IPS-20b (cell line): ENCODE data around the gene CALCOCO2.
"Not testable (repeated sequence)": the region's sequence is repeated elsewhere in the genome, so short reads cannot be mapped to it uniquely, and the experiment has no call there.

Source experiments
- H3K27ac ChIP-seq: one replicate; pipeline ENCODE4 v1.5.1; 2013; ENCODE audit warnings: low read length
- H3K27me3 ChIP-seq: 2 replicates; pipeline ENCODE4 v1.6.1; 2013; ENCODE audit warnings: mild to moderate bottlenecking, low read length, inconsistent platforms; ENCODE audit not compliant: insufficient read depth
- H3K36me3 ChIP-seq: 2 replicates; pipeline ENCODE4 v1.6.1; 2013; ENCODE audit warnings: low read depth, mild to moderate bottlenecking, inconsistent platforms, low read length, moderate library complexity; ENCODE audit not compliant: insufficient read depth
- H3K4me1 ChIP-seq: 2 replicates; pipeline ENCODE4 v1.6.1; 2013; ENCODE audit warnings: mild to moderate bottlenecking, control low read depth, inconsistent platforms, low read length, moderate library complexity; ENCODE audit not compliant: insufficient read depth
- H3K4me3 ChIP-seq: 2 replicates; pipeline ENCODE4 v1.5.1; 2013; ENCODE audit warnings: mild to moderate bottlenecking, low read length, inconsistent platforms
- H3K9ac ChIP-seq: 2 replicates; pipeline ENCODE4 v1.6.1; 2013; ENCODE audit warnings: low read depth, mild to moderate bottlenecking, inconsistent platforms, low read length, moderate library complexity
- H3K9me3 ChIP-seq: 2 replicates; pipeline ENCODE4 v1.6.1; 2013; ENCODE audit warnings: mild to moderate bottlenecking, low read depth, low read length, inconsistent platforms; ENCODE audit not compliant: insufficient read depth

Gene CALCOCO2

DNA sequence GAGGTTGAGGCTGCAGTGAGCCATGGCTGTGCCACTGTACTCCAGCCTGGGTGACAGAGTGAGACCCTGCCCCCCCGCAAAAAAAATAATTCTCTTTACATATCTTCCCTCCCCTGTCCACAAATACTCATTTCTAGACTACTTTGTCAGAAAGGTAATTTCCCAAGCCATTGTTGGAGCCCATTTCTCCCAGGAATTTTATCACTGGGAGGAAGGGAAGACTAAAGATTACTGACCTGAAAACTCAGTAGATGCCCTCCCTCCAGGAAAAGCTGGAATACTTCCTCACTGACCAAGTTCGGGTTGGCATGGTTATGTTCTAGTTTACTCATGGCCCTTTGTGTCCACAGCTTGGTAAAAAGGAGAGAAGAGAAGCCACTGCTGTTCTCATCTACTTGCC is 4.1 kb downstream of the CALCOCO2 start:
- Histone ChIP-seq H3K36me3 (no peaks in the 10 kb centered on the region), H3K4me3 (no peak overlapping the region), H3K9me3 (no peaks in the 10 kb centered on the region), H3K9ac (no peak overlapping the region), H3K27ac (no peak overlapping the region), H3K4me1 (no peaks in the 10 kb centered on the region), H3K27me3 (no peaks in the 10 kb centered on the region)

DNA sequence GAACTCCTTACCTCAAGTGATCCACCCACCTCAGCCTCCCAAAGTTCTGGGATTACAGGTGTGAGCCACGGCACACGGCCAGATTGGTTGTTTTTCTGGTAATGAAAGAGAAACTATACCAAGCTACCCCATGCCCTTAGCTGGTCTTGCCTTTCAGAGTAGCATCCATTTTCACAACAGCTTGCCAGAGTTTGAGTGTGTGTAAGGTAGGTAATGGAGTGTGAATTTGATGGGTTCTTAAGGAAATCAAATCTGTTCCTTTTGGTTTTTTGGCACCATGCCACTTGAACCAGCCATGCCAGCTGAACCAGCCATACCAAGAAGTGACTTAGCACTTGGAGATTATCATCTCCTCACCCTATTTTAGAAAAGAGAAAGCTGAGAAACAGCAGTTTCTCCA is 5.1 kb downstream of the CALCOCO2 start:
- Histone ChIP-seq H3K9me3 (no peaks in the 10 kb centered on the region), H3K4me1 (no peaks in the 10 kb centered on the region), H3K27ac (no peak overlapping the region), H3K4me3 (no peak overlapping the region), H3K27me3 (no peaks in the 10 kb centered on the region), H3K36me3 (no peaks in the 10 kb centered on the region), H3K9ac (no peak overlapping the region)

DNA sequence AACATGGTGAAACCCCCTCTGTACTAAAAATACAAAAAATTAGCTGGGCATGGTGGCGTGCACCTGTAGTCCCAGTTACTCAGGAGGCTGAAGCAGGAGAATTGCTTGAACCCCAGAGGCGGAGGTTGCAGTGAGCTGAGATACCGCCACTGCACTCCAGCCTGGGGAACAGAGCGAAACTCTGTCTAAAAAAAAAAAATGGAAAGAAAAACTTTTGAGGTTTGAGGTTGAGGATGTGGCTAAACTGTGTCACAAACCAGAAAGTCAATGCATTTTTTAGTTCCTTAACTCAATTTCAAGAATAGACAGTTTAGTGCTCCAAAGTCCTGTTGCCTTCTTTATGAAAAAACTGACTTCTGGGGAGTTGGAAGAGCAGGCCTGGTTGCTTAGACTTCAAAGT is 6.6 kb downstream of the CALCOCO2 start:
- not testable (repeated sequence) for H3K9ac ChIP-seq, H3K4me1 ChIP-seq, H3K27me3 ChIP-seq, H3K4me3 ChIP-seq, H3K27ac ChIP-seq, H3K36me3 ChIP-seq, H3K9me3 ChIP-seq

DNA sequence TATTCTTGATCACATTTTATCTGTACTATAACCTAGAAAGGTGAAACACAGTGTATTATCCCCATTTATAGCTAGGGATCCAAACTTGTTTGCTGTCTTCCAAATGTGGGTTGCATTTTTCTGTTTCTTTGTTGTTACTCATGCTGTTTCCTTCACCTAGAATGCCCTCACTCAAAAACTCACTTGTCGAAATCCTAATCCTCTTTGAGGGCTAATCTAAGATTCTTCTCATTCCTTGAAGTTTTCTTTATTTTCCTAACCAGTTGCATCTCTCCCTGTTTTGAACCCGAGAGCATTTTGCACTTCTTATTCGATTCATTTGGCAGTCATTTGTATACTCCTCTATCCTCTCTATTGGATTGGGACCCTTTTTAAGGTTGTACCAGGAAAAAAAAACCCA is 9.6 kb downstream of the CALCOCO2 start:
- Histone ChIP-seq H3K27me3 (no peaks in the 10 kb centered on the region), H3K4me3 (no peak overlapping the region), H3K27ac (no peak overlapping the region), H3K9ac (no peak overlapping the region), H3K36me3 (peaks cover 4% of the 10 kb centered on the region; the same call in 1 of the 2 replicates), H3K9me3 (no peaks in the 10 kb centered on the region), H3K4me1 (no peaks in the 10 kb centered on the region)

DNA sequence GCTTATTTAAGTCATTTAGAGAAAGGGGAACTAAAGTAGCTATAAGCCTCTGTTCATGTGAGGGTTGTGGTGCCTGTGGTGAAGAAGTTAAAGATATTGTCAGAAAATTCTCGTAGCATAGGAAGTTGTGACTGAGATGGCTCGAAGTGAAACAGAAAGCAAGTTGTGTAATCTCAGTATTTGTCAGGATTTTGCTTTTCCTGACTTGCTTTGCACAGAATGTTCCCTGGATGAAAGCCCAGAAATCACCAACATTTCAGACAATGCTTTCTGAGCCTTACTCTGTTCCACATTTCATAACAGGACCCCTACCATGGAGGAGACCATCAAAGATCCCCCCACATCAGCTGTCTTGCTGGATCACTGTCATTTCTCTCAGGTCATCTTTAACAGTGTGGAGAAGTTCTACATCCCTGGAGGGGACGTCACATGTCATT is 10.6 kb downstream of the CALCOCO2 start:
- no peaks in the 10 kb centered on the region for H3K4me1 ChIP-seq
- H3K36me3 ChIP-seq: peaks cover 4% of the 10 kb centered on the region; the same call in 1 of the 2 replicates
- no peaks in the 10 kb centered on the region for H3K9me3 ChIP-seq
- H3K27me3 ChIP-seq: no peaks in the 10 kb centered on the region
- H3K4me3 ChIP-seq: no peak overlapping the region
- no peak overlapping the region for H3K27ac ChIP-seq
- H3K9ac ChIP-seq: no peak overlapping the region

DNA sequence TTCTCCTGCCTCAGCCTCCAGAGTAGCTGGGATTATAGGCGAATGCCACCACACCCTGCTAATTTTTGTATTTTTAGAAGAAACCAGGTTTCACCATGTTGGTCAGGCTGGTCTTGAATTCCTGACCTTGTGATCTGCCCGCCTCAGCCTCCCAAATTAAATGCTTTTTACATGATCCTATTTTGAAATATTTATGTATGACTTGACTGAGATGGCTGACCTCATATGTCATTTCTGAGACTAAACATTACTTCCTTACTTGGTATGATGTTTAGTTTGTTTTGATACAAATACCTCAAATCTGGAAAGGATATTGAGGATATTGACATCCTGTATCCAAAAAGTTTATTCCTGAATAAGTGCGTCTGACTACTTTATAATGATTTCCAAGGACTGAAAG is 11.9 kb downstream of the CALCOCO2 start:
- Histone ChIP-seq H3K36me3 (peaks cover 4% of the 10 kb centered on the region; the same call in 1 of the 2 replicates), H3K4me1 (no peaks in the 10 kb centered on the region), H3K4me3 (no peak overlapping the region), H3K27me3 (no peaks in the 10 kb centered on the region), H3K9ac (no peak overlapping the region), H3K9me3 (no peaks in the 10 kb centered on the region), H3K27ac (no peak overlapping the region)

DNA sequence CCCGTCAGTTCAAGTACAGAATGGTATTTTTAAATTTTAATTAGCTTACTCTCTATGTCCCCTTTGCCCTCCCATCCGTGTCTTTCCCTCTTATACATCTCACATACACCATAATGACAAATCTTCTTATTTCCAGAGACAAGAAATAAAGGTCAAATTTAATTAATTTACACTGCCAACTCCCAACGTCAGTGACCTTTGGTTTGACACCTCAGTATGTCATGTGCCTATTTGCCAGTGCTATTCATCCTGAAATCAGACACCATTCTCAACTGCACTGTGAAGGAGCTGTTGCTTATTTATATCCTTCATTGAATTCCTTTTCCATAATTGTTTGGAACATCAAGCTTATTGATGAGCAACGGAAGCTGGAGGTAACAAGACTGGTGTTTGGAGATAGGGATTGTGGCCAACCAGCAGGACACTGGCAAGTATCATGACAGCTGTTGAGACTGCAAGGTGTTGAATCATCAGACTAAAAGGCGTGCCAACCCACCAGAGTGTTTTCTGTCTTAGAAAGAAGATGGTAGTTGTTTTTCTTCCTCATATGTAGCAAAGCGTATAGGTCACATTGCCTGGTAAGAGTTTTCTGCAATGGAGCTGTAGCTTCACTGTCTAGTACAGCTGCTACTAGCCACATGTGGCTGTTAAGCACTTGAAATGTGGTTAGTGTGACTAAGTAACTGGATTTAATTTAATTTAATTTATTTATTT is 12.5 kb downstream of the CALCOCO2 start:
- no peaks in the 10 kb centered on the region for H3K4me1 ChIP-seq
- H3K36me3 ChIP-seq: peaks cover 7% of the 10 kb centered on the region; the same call in 1 of the 2 replicates
- H3K9me3 ChIP-seq: no peaks in the 10 kb centered on the region
- H3K4me3 ChIP-seq: no peak overlapping the region
- no peak overlapping the region for H3K9ac ChIP-seq
- no peak overlapping the region for H3K27ac ChIP-seq
- H3K27me3 ChIP-seq: no peaks in the 10 kb centered on the region

DNA sequence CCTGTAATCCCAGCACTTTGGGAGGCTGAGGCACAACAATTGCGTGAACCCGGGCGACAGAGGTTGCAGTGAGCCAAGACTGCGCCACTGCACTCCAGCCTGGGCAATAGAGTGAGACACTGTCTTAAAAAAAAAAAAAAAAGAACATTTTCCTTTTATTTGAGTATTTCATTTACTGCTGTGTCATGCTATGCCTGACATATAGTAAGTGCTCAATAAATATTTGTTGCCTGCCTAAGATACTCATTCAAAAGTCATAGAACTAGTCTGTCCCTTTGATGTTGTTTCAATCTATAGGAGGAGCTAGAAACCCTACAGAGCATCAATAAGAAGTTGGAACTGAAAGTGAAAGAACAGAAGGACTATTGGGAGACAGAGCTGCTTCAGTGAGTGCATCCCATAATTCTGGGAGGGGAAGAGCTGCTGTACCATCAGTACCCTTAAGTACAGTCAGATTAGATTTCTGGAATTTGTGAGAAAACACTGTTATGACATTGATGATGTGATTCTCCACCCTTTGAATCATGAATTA is 20.0 kb downstream of the CALCOCO2 start:
- no peak overlapping the region for H3K27ac ChIP-seq
- peaks cover 20% of the 10 kb centered on the region; the same call in 1 of the 2 replicates for H3K36me3 ChIP-seq
- H3K4me3 ChIP-seq: no peak overlapping the region
- no peaks in the 10 kb centered on the region for H3K9me3 ChIP-seq
- no peaks in the 10 kb centered on the region for H3K4me1 ChIP-seq
- no peak overlapping the region for H3K9ac ChIP-seq
- no peaks in the 10 kb centered on the region for H3K27me3 ChIP-seq

DNA sequence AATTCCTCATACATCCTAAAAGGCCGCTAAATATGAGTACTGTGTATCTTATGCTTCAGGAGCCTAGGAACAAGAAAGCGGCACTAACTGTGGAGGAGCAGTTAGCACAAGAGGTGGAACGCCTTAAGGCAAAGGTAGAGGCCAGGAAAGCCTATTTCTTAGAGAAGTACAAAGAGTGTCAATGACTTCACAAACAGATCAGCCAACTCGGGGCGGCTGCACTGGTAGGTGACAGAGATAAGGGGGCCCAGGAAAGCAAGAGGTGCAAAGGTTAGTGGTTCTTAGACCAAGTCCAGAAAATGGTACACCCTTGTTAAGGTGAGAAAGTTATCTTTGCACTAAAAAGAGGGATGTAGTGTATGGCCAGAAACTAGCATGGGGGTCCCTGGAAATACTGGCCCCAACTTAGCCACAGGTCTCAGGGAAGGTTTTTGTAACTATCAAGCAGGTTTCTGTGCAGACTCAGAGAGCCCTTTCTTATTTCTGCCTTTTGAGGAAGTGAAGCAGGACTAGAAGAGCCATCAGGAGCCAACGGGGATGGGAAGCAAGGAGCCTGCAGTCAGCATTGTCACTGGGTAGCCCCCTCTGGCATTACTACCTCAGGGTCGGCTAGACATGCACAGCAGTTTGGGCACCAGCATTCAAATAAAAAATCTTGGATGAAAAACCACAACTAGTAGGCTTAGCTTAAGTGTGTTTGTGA is 24.1 kb downstream of the CALCOCO2 start:
- H3K4me3 ChIP-seq: no peak overlapping the region
- H3K4me1 ChIP-seq: no peaks in the 10 kb centered on the region
- no peaks in the 10 kb centered on the region for H3K9me3 ChIP-seq
- H3K36me3 ChIP-seq: peaks cover 14% of the 10 kb centered on the region; the same call in 1 of the 2 replicates
- H3K27me3 ChIP-seq: no peaks in the 10 kb centered on the region
- H3K9ac ChIP-seq: no peak overlapping the region
- no peak overlapping the region for H3K27ac ChIP-seq

DNA sequence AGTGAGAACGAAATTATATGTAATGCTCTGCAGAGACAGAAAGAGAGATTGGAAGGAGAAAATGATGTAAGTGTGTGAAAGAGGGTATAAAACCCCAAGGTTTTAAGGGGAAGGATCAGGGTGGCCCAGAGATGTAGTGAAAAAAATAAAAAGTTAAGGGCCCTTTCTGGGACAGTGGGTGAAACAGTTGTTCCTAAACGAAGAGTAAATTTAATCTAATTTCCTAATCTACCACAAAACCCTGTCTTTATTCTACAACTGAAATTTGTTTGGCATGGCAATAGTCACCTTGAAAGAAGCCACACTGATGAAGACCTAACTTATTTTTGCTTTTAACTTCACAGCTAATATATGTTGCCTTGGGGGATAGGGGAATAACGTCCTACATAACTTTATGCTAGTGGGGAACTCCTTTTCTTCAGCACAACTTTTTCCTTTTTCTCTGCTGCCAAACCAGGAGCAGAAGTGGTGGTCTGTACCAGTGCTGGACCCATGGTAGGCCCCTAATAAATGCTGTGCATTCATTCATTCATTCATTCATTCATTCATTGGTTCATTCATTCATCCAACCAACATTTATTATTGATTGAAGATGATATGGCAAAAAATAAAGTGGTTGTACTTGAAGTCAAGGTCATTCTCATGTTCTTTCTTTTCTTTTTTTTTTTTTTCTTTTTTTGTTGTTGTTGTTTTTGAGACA is 25.4 kb downstream of the CALCOCO2 start:
- Histone ChIP-seq H3K9me3 (no peaks in the 10 kb centered on the region), H3K27ac (no peak overlapping the region), H3K27me3 (no peaks in the 10 kb centered on the region), H3K4me1 (no peaks in the 10 kb centered on the region), H3K36me3 (peaks cover 11% of the 10 kb centered on the region; the same call in 1 of the 2 replicates), H3K9ac (no peak overlapping the region), H3K4me3 (no peak overlapping the region)

DNA sequence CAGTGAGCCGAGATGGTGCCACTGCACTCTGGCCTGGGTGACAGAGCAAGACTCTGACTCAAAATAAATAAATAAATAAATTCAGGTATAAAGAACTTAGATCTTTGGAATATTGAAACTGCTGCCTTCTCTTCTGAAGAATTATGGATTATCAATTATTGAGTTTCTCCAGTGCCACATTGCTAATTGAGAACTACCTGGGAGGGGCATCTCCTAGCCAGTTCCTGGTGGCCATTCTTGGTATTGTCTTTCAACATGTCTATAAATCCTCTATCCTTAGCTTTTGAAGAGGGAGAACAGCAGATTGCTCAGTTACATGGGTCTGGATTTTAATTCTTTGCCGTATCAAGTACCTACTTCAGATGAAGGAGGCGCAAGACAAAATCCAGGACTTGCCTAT is 29.2 kb downstream of the CALCOCO2 start:
- no peaks in the 10 kb centered on the region for H3K4me1 ChIP-seq
- no peak overlapping the region for H3K9ac ChIP-seq
- no peak overlapping the region for H3K4me3 ChIP-seq
- H3K9me3 ChIP-seq: no peaks in the 10 kb centered on the region
- no peak overlapping the region for H3K27ac ChIP-seq
- no peaks in the 10 kb centered on the region for H3K27me3 ChIP-seq
- H3K36me3 ChIP-seq: peaks cover 6% of the 10 kb centered on the region; the same call in 1 of the 2 replicates
